ENCODE data around the gene ANGPTL4.
"Not testable (repeated sequence)": the region's sequence is repeated elsewhere in the genome, so short reads cannot be mapped to it uniquely, and the experiment has no call there.

The ANGPTL4 gene

GRCh38 chr19:8384569-8384968 is 20.6 kb downstream of the ANGPTL4 start:
- intact Hi-C loops (cut with DNase I); DNase-seq: not testable (repeated sequence)

GRCh38 chr19:8385103-8385502 is 21.1 kb downstream of the ANGPTL4 start:
- DNase-seq; intact Hi-C loops (cut with DNase I): not testable (repeated sequence)

- intact Hi-C loops (cut with DNase I); DNase-seq: not testable (repeated sequence)
Measured at GRCh38 chr19:8385566-8385965, 21.6 kb downstream of the ANGPTL4 start.

GRCh38 chr19:8386419-8386818 is 22.5 kb downstream of the ANGPTL4 start:
- DNase-seq; intact Hi-C loops (cut with DNase I): not testable (repeated sequence)

GRCh38 chr19:8386990-8387389 is 23.0 kb downstream of the ANGPTL4 start:
- intact Hi-C loops (cut with DNase I), result no loop called here
- DNase-seq, result no peak

- intact Hi-C loops (cut with DNase I), result no loop called here
- DNase-seq, result no peak
Measured at GRCh38 chr19:8387688-8388611, 24.0 kb downstream of the ANGPTL4 start.

- intact Hi-C loops (cut with DNase I), result no loop called here
- DNase-seq, result peak in 1 of 42 donors; percentile 13
Measured at GRCh38 chr19:8388612-8388958, 24.6 kb downstream of the ANGPTL4 start.

GRCh38 chr19:8389891-8390616 is 26.1 kb downstream of the ANGPTL4 start, which contains the start of gene RAB11B:
RAB11B (plus strand) TSS chr19:8390360; CDS start chr19:8390417, 57 bp downstream.
- DNase-seq, result peak; percentile 99 to 100 (median 100)
- intact Hi-C loops (cut with DNase I), result no loop called here

GRCh38 chr19:8390617-8390981 is 26.6 kb downstream of the ANGPTL4 start:
- peak; percentile 90 to 99 (median 96) for DNase-seq
- intact Hi-C loops (cut with DNase I), result no loop called here

- intact Hi-C loops (cut with DNase I), result no loop called here
- peak in 1 of 42 donors; percentile 36 for DNase-seq
Measured at GRCh38 chr19:8391198-8392016, 27.5 kb downstream of the ANGPTL4 start.

- intact Hi-C loops (cut with DNase I), result no loop called here
- DNase-seq, result peak in 24 of 42 donors; percentile 17 to 78 (median 52)
Measured at GRCh38 chr19:8392017-8392591, 28.1 kb downstream of the ANGPTL4 start.

- intact Hi-C loops (cut with DNase I), result no loop called here
- peak in 1 of 42 donors; percentile 26 for DNase-seq
Measured at GRCh38 chr19:8393192-8393870, 29.4 kb downstream of the ANGPTL4 start.

- peak; percentile 65 to 94 (median 86) for DNase-seq
- intact Hi-C loops (cut with DNase I), result no loop called here
Measured at GRCh38 chr19:8393871-8394250, 29.9 kb downstream of the ANGPTL4 start.

- intact Hi-C loops (cut with DNase I), result loop anchor here (5.0 kb wide), 1 partner anchor 38 kb away; no protein-coding TSS in a partner anchor
- no peak for DNase-seq
Measured at GRCh38 chr19:8395621-8396082, 31.7 kb downstream of the ANGPTL4 start.

GRCh38 chr19:8396185-8396562 is 32.2 kb downstream of the ANGPTL4 start:
- intact Hi-C loops (cut with DNase I), result loop anchor here (5.0 kb wide), 1 partner anchor 39 kb away; no protein-coding TSS in a partner anchor
- DNase-seq, result no peak

- DNase-seq, result peak; percentile 56 to 89 (median 80)
Measured at GRCh38 chr19:8396563-8397203, 32.7 kb downstream of the ANGPTL4 start.

GRCh38 chr19:8397271-8397670 is 33.3 kb downstream of the ANGPTL4 start:
- intact Hi-C loops (cut with DNase I), result loop anchor here (5.0 kb wide), 1 partner anchor 40 kb away; no protein-coding TSS in a partner anchor

More at GRCh38 chr19:8396563-8397203, 32.7 kb downstream of the ANGPTL4 start:
- intact Hi-C loops (cut with DNase I), result loop anchor here (5.0 kb wide), 1 partner anchor 39 kb away; no protein-coding TSS in a partner anchor

More at GRCh38 chr19:8397271-8397670, 33.3 kb downstream of the ANGPTL4 start:
- peak in 5 of 42 donors; percentile 13 to 58 (median 26) for DNase-seq

Measured in head of caudate nucleus (tissue), 42 donors.